Activated CD4-positive, alpha-beta T cell treated with anti-CD3 and anti-CD28 coated beads for 48 hours (primary cell): Measurements from ENCODE around the gene LRRC8D.
"Not testable (repeated sequence)": the region's sequence is repeated elsewhere in the genome, so short reads cannot be mapped to it uniquely, and the experiment has no call there.

ENCODE experiments used
- DNase-seq: peaks from one replicate; pipeline ENCODE4 v3.0.0-alpha.2; 2020

LRRC8D gene

DNA sequence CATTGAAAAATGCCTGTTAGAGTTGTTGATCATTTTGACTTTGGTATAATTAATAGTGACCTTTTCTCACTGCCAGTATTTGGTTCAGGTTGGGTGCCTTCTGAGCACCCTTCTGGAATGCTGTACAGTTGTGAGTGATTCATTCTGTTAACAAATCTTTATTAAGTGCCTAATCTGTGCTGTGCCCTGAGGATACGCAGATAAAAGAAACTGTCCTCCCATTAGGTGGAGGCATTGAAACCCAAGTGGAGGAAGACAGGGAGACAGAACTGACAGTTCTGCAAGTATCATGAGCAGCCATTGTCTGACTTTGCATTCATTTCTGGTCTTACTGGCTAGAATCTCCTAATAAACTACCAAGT, 97.9 kb downstream of the LRRC8D start:
- no peak for DNase-seq

DNA sequence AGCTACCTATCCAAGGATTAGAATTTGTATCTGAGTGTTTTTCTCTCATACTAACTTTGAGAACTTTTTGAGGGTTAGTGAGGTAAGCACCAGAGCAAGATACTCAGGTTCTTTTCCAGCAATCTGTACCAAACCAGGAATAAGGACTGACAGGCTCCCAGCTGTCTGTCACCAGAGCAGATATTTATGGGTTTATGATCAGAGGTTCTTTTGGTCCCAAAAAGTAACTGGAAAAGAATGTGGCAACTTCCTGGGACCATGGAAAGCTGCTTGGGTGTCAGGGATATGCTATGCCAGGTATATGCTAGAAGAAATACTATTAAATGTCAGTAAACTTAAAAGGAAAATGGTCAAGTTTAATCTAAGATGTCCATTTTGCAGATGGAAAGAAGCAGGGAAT, 98.3 kb downstream of the LRRC8D start:
- DNase-seq, result no peak

DNA sequence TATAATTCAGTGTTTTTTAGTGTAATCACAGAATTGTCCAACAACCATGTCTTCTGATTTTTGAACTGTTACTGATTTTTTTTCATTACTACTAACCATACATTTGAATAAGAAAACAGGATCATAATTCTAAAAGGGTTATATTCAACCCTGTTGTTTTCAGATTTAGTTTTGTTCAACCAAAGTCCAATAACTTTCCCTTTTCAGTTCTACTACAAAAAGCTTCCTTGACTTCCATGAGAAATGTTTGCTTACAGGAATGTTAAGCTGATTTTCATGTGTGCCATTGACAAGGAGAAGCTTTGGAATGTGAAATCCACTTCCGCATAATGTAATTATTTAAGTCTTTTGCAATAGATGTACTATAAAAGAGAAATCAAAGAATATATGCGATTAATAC, 102.1 kb downstream of the LRRC8D start:
- DNase-seq, result no peak

GRCh38 chr1:89923517-89923916, 102.7 kb downstream of the LRRC8D start:
- DNase-seq, result no peak

DNA sequence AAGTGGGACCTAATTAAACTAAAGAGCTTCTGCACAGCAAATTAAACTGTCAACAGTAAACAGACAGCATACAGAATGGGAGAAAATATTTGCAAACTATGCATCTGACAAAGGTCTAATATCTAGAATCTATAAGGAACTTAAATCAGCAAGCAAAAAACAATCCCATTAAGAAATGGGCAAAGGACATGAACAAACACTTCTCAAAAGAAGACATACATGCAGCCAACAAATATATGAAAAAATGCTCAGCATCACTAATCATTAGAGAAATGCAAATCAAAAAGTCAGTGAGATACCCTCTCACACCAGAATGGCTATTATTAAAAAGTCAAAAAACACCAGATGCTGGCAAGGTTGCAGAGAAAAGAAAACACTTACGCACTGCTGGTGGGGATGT, 103.2 kb downstream of the LRRC8D start:
- DNase-seq, result not testable (repeated sequence)

- DNase-seq, result no peak
Observed at GRCh38 chr1:89927049-89927448, 106.2 kb downstream of the LRRC8D start.

- DNase-seq, result no peak
Observed at GRCh38 chr1:89927478-89927877, 106.6 kb downstream of the LRRC8D start.

- no peak for DNase-seq
Observed at GRCh38 chr1:89928506-89928905, 107.7 kb downstream of the LRRC8D start.

GRCh38 chr1:89929467-89930063, 108.7 kb downstream of the LRRC8D start:
- no peak for DNase-seq

DNA sequence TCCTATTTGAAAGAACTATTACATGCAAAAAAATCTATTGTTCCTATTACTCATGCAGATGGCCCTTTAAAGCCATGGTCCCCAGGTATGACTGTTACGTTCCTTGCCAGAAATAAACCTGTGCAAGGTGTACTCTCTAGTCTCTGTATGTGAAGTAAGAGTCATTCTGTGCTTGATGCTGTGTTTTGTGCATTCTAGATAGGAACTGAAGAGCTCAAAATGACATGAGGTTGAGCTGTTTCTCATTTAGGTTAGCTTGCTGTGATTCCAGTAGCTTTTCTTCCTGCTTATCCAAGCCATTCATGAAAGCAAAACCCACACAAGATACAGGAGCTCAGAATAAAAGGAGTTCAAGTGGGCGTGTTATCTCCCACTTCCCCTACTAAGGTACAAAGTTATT, 109.7 kb downstream of the LRRC8D start:
- DNase-seq, result no peak

- no peak for DNase-seq
Observed at GRCh38 chr1:89931964-89932363, 111.1 kb downstream of the LRRC8D start.

- no peak for DNase-seq
Observed at GRCh38 chr1:89932598-89933364, 111.9 kb downstream of the LRRC8D start.

DNA sequence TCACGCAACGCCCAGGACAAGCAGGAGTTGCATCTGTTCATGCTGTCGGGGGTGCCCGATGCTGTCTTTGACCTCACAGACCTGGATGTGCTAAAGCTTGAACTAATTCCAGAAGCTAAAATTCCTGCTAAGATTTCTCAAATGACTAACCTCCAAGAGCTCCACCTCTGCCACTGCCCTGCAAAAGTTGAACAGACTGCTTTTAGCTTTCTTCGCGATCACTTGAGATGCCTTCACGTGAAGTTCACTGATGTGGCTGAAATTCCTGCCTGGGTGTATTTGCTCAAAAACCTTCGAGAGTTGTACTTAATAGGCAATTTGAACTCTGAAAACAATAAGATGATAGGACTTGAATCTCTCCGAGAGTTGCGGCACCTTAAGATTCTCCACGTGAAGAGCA, 113.6 kb downstream of the LRRC8D start:
- DNase-seq, result no peak

GRCh38 chr1:89935235-89935634, 114.4 kb downstream of the LRRC8D start:
- no peak for DNase-seq

GRCh38 chr1:89936694-89937093, 115.9 kb downstream of the LRRC8D start:
- DNase-seq, result no peak

DNA sequence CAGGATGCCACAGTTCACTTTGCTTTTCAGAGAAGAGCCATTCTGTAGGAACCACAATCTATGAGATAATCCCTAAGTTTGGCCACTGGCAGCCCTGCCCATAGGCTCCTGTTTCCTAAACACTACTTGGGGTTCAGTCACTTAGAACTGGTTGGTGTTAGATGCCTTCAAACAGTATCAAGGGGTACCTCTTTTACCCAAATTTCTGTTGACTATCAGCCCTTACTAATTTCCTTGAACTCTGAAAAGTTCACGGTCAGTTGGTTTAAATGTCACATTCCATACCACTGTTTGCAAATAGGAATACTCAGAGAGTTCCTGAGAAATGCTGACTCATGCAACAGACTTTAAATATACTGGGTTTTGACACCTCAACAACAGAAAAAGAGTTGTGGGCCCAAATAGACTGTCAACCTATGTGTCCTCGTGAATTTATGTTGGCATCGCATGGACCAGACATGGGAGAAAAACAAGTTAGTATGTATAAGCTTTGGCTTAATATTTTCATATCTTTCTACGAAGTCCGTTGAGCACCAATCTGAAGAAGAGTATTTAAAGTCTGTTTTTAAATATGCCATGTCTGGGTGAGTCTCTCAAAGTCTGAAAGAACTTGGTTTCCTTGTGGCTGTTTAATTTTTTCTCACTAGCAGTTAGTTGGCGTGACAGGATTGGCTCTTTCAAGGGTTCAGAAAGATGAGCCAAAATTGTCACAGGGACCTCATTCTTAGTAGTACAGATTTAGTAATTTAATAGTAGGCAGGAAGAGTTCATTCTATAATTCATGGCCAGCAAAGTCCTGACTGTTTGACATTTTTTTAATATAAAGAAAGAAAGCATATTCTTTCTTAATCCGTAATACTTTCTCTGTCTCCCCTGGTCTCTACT, 117.6 kb downstream of the LRRC8D start:
- DNase-seq, result no peak

DNA sequence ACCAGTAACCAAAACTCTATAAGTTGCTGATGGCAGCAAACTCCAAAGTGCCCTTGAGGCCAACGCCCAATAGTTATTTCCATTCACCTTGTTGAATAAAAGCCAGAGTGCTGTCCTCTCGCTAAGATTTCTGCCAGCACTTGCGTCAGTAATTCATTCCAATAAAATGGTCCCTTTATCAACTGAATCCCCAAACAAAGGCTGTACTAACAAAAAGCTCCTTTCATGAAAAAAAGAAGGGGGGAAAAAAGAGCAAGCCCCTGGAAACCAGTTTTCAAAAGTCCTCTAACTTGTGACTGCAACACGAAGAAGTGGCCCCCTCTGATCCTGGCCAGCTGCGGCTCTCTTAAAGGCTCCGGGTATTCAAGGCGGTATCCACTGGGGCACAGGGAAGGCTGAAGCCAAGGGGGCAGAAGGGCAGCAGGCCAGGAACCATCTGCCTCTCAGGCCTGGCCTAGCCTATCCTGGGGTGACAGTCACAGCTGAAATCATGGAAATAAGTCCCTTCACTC, 118.3 kb downstream of the LRRC8D start:
- DNase-seq, result no peak

DNA sequence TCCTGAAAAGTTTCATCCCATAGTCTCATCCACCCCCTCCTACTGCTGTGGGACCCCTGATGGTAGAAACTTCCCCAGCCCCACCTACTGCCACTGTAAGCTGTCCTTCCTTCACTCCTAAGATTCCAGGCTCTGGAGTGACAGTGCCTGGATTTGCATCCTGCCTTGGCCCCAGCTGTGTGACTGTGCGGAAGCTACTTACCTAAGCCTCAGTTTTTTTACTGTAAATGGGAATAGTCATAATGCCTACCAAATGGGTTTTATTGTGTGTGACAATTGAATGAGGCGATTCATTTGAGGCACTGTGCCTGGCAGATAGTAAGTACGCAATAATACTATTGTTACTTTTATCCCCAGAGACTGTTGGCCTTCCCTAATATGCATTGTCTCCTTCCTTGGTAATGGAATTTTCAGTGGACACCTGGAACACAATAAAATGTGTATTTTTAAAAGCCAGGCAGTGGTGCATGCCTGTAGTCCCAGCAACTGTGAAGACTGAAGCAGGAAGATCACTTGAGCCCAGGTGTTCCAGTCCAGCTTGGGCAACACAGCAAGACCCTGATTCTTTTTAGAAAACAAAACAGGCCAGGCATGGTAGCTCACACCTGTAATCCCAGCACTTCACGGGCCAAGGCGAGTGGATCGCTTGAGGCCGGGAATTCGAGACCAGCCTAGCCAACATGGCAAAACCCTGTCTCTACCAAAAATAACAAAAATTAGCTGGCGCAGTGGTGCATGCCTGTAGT, 119.0 kb downstream of the LRRC8D start:
- no peak for DNase-seq

DNA sequence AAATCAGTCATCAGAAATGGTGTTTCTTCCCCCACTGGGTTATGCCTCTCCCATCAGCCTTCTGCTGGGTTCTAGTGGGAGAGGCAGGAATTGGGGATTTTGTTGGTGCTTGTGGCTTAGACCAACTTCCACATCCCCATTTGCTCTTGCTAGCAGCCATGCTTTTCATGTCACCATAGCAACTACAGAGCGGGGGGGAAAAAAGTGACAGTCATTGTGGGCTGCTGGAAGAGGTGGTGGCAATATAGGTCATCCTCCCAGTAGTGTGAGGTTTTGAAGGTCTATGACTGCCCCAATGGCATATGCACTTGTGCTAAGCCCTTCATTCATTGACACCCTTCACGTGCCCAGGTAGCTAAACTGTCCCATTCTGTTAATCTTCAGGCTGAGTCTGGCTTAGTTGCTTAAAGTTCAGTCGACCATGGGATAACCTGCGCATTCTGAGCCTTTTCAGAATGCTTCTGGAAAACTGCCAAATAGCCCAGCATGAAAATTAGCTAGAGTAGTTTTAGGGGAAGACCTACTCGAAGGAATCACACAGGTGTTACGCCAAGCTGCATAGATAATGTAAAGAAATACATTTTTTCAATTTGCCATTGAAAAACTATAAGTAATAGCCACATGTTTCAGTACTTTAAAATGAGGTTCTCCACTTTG, 120.4 kb downstream of the LRRC8D start:
- peak; percentile 8 for DNase-seq

GRCh38 chr1:89942014-89942413, 121.2 kb downstream of the LRRC8D start:
- DNase-seq, result no peak

GRCh38 chr1:89942825-89943658, 122.2 kb downstream of the LRRC8D start:
- no peak for DNase-seq
